H1 (cell line): ENCODE measurements around the gene OLFML2B. TPM values are rescaled to one million over a fixed set of nuclear protein-coding genes. Genes with fewer than 3 reads are reported as not detected.

Experiments
- CTCF ChIA-PET: fragments of 300-600 bp; sonication (Branson Sonifier 250); formaldehyde crosslinking; loops from one replicate; lab custom pipeline; 2021; ENCODE audit not compliant: partially characterized antibody; lab: Charles Lee
- POLR2A ChIA-PET: fragments of 300-600 bp; sonication (Branson Sonifier 250); formaldehyde crosslinking; loops from one replicate; lab custom pipeline; 2021; ENCODE audit warnings: inconsistent platforms; ENCODE audit not compliant: partially characterized antibody; lab: Charles Lee
- DNase-seq, 2 experiments: peaks; one replicate each; pipeline versions ENCODE4 v3.0.0 to v3.0.0-alpha.2; 2010 to 2022; ENCODE audit warnings: low spot score in 2 of 2, low read depth in 1 of 2, mixed read lengths in 1 of 2
- FAIRE-seq: peaks from 2 replicates; lab custom pipeline; 2011; peaks lifted over from hg19 to GRCh38; lab: Jason Lieb, UNC
- H2AFZ ChIP-seq: 2 replicates; pipeline ENCODE4 v1.8.1; 2012; ENCODE audit warnings: low read length, inconsistent platforms
- H2AK5ac ChIP-seq: 2 replicates; pipeline ENCODE4 v1.6.1; 2013; ENCODE audit warnings: low read depth, low read length
- H2BK120ac ChIP-seq: replicated peaks from 2 replicates; pipeline ENCODE3; 2013; ENCODE audit warnings: low read depth, low read length, inconsistent platforms
- H2BK12ac ChIP-seq: 2 replicates; pipeline ENCODE4 v1.6.1; 2013; ENCODE audit warnings: low read depth, low read length
- H2BK15ac ChIP-seq: 2 replicates; pipeline ENCODE4 v1.6.1; 2013; ENCODE audit warnings: low read length
- H2BK20ac ChIP-seq: 2 replicates; pipeline ENCODE4 v1.6.1; 2013; ENCODE audit warnings: low read length
- H2BK5ac ChIP-seq: 2 replicates; pipeline ENCODE4 v1.6.1; 2013; ENCODE audit warnings: low read depth, low read length
- H3K14ac ChIP-seq: 2 replicates; pipeline ENCODE4 v1.6.1; 2013; ENCODE audit warnings: inconsistent platforms; ENCODE audit not compliant: insufficient read length
- H3K18ac ChIP-seq: 2 replicates; pipeline ENCODE4 v1.6.1; 2013; ENCODE audit warnings: low read length; ENCODE audit errors: extremely low read depth
- H3K23ac ChIP-seq: 2 replicates; pipeline ENCODE4 v1.6.1; 2013; ENCODE audit warnings: inconsistent platforms; ENCODE audit not compliant: insufficient read length
- H3K23me2 ChIP-seq: 2 replicates; pipeline ENCODE4 v1.6.1; 2013; ENCODE audit warnings: low read depth, low read length
- H3K27ac ChIP-seq: 2 replicates; pipeline ENCODE4 v1.6.1; 2011; ENCODE audit warnings: low read depth, low read length, inconsistent platforms
- H3K27me3 ChIP-seq, 4 experiments: replicated peaks in 1 of 4; 1 replicate in 1 of 4; 2 replicates in 3 of 4; pipeline versions ENCODE4 v1.6.1 to v1.8.1; 2011 to 2013; ENCODE audit warnings: low read length in 3 of 4, mild to moderate bottlenecking in 3 of 4, inconsistent platforms in 2 of 4, mixed read lengths in 2 of 4, moderate library complexity in 1 of 4; ENCODE audit not compliant: control insufficient read depth in 3 of 4, insufficient read depth in 3 of 4; ENCODE audit errors: extremely low read depth in 1 of 4
- H3K36me3 ChIP-seq, 4 experiments: 2 replicates each; pipeline versions ENCODE4 v1.6.1 to v1.8.1; 2011 to 2013; ENCODE audit warnings: mild to moderate bottlenecking in 4 of 4, low read length in 3 of 4, moderate library complexity in 2 of 4, control low read depth in 1 of 4, inconsistent platforms in 1 of 4; ENCODE audit not compliant: insufficient read depth in 4 of 4, control insufficient read depth in 2 of 4
- H3K4ac ChIP-seq: replicated peaks from 2 replicates; pipeline ENCODE3; 2013; ENCODE audit warnings: low read length, low read depth, mixed read lengths, inconsistent platforms; ENCODE audit not compliant: insufficient read length
- H3K4me1 ChIP-seq, 4 experiments: replicated peaks in 1 of 4; 1 replicate in 1 of 4; 2 replicates in 3 of 4; pipeline versions ENCODE4 v1.6.1 to v1.8.1; 2011 to 2013; ENCODE audit warnings: low read length in 3 of 4, inconsistent platforms in 2 of 4, mixed read lengths in 1 of 4; ENCODE audit not compliant: insufficient read depth in 4 of 4, control insufficient read depth in 3 of 4
- H3K4me2 ChIP-seq, 2 experiments: 2 replicates each; pipeline versions ENCODE4 v1.6.1 to v1.8.1; 2011 to 2013; ENCODE audit warnings: low read depth in 2 of 2, low read length in 2 of 2, control low read depth in 1 of 2, inconsistent platforms in 1 of 2, mild to moderate bottlenecking in 1 of 2; ENCODE audit not compliant: insufficient read depth in 1 of 2
- H3K4me3 ChIP-seq, 4 experiments: fragments of 200-600, 300-600 bp in 1 of 4; sonication (generic), shearing (Covaris generic), sonication (Bioruptor Twin) in 1 of 4; 2 replicates each; pipeline versions ENCODE4 v1.5.1 to v1.8.1; 2011 to 2016; ENCODE audit warnings: low read length in 4 of 4, low read depth in 3 of 4, control low read depth in 2 of 4, inconsistent platforms in 2 of 4, mild to moderate bottlenecking in 2 of 4, mixed read lengths in 1 of 4, moderate library complexity in 1 of 4; ENCODE audit not compliant: insufficient read depth in 2 of 4; ENCODE audit errors: extremely low read depth in 1 of 4
- H3K56ac ChIP-seq: replicated peaks from 2 replicates; pipeline ENCODE3; 2013; ENCODE audit warnings: low read depth, mild to moderate bottlenecking, mixed read lengths, low read length, inconsistent platforms; ENCODE audit not compliant: insufficient read length
- H3K79me1 ChIP-seq: 2 replicates; pipeline ENCODE4 v1.6.1; 2013; ENCODE audit warnings: low read depth, low read length, control low read depth
- H3K79me2 ChIP-seq, 2 experiments: 2 replicates each; pipeline versions ENCODE4 v1.6.1 to v1.8.1; 2012 to 2013; ENCODE audit warnings: low read length in 2 of 2, mild to moderate bottlenecking in 2 of 2, inconsistent platforms in 1 of 2; ENCODE audit not compliant: insufficient read depth in 2 of 2, control insufficient read depth in 1 of 2
- H3K9ac ChIP-seq, 4 experiments: replicated peaks in 1 of 4; 1 replicate in 1 of 4; 2 replicates in 3 of 4; pipeline versions ENCODE4 v1.6.1 to v1.8.1; 2011 to 2013; ENCODE audit warnings: low read depth in 3 of 4, low read length in 3 of 4, control low read depth in 2 of 4, mild to moderate bottlenecking in 2 of 4, moderate library complexity in 2 of 4, inconsistent platforms in 1 of 4; ENCODE audit errors: extremely low read depth in 1 of 4
- H3K9me3 ChIP-seq, 2 experiments: 2 replicates each; pipeline versions ENCODE4 v1.6.1 to v1.8.1; 2012 to 2013; ENCODE audit warnings: mild to moderate bottlenecking in 2 of 2, moderate library complexity in 2 of 2, control low read depth in 1 of 2, inconsistent platforms in 1 of 2, low read depth in 1 of 2, low read length in 1 of 2, mixed read lengths in 1 of 2; ENCODE audit not compliant: insufficient read depth in 2 of 2
- H4K20me1 ChIP-seq, 2 experiments: replicated peaks in 1 of 2; 2 replicates each; pipeline versions ENCODE3 to v1.8.1; 2011 to 2013; ENCODE audit warnings: inconsistent platforms in 2 of 2, low read length in 2 of 2, mild to moderate bottlenecking in 1 of 2; ENCODE audit not compliant: insufficient read depth in 2 of 2, control insufficient read depth in 1 of 2
- H4K5ac ChIP-seq: 2 replicates; pipeline ENCODE4 v1.6.1; 2013; ENCODE audit warnings: low read length, low read depth, mixed read lengths, inconsistent platforms; ENCODE audit not compliant: insufficient read length
- H4K8ac ChIP-seq: 2 replicates; pipeline ENCODE4 v1.8.0; 2013; ENCODE audit warnings: mild to moderate bottlenecking, moderate library complexity, low read length, inconsistent platforms; ENCODE audit not compliant: insufficient read depth; ENCODE audit errors: extremely low read depth
- H4K91ac ChIP-seq: replicated peaks from 2 replicates; pipeline ENCODE3; 2013; ENCODE audit warnings: low read length, mixed read lengths, inconsistent platforms; ENCODE audit not compliant: insufficient read length
- ASH2L ChIP-seq: fragments of 200-600, 300-600 bp; sonication (generic); IDR thresholded peaks from one replicate; pipeline ENCODE4 v1.7.1; 2017; ENCODE audit warnings: low read length
- CREB1 ChIP-seq: IDR thresholded peaks from 2 replicates; pipeline ENCODE4 v1.6.1; 2012; ENCODE audit warnings: inconsistent platforms
- KDM1A ChIP-seq: fragments of 200-600, 300-600 bp; sonication (generic); IDR thresholded peaks from 2 replicates; pipeline ENCODE4 v1.7.1; 2016; ENCODE audit warnings: mild to moderate bottlenecking, low read length, borderline replicate concordance
- KDM5A ChIP-seq: fragments of 200-600 bp; IDR thresholded peaks from 2 replicates; pipeline ENCODE4 v1.7.1; 2012; ENCODE audit warnings: mild to moderate bottlenecking, low read length, inconsistent platforms, mixed read lengths
- SIX5 ChIP-seq: IDR thresholded peaks from 2 replicates; pipeline ENCODE4 v1.6.1; 2011; ENCODE audit warnings: mild to moderate bottlenecking, low read depth, low read length
- ZNF274 ChIP-seq: IDR thresholded peaks from 2 replicates; pipeline ENCODE4 v1.7.0; 2012; ENCODE audit warnings: low read length, borderline replicate concordance; ENCODE audit errors: extremely low read depth
- WGBS, 2 experiments: shearing (Covaris generic) in 1 of 2; methylation state at CpG; one replicate each; pipeline versions ENCODE4 v1.1.6 to v1.1.7; 2013 to 2015; ENCODE audit warnings: low lambda C conversion rate in 2 of 2, mixed read lengths in 2 of 2, inconsistent platforms in 1 of 2, low coverage in 1 of 2, missing lambda C conversion rate in 1 of 2; ENCODE audit not compliant: insufficient replicate concordance in 2 of 2, insufficient coverage in 1 of 2, insufficient read length in 1 of 2; ENCODE audit errors: extremely low coverage in 1 of 2, missing lambda C conversion rate in 1 of 2; 5-methylcytosine and 5-hydroxymethylcytosine counted together
- polyA plus RNA-seq, 7 experiments: library from polyadenylated mRNA; depleted of rRNA in 3 of 7; stranded (reverse) in 5 of 7; unstranded in 2 of 7; fragments of >200 nt in 5 of 7; fragments of 200-250 nt in 2 of 7; gene quantifications; 1 replicate in 5 of 7; 2 replicates in 1 of 7; 4 replicates in 1 of 7; pipeline versions ENCODE4 v1.2.1 to v1.2.3, GENCODE V29; 2011 to 2013; ENCODE audit warnings: missing spikeins in 2 of 7, mixed read lengths in 2 of 7
- total RNA-seq: library from RNA; stranded (reverse); fragmentation: NEBNext Ultra II Directional; extraction: Animal tissue kit (Norgen Biotek cat#: 25700); gene quantifications from 2 replicates; pipeline ENCODE4 v1.2.1, GENCODE V29; 2021

OLFML2B gene
- total and polyA plus RNA-seq, 2 of the 8 experiments (the other 6 are each of a cell fraction or from before 2014, with no cell fraction given), result 6.5 to 10.4 TPM

DNA sequence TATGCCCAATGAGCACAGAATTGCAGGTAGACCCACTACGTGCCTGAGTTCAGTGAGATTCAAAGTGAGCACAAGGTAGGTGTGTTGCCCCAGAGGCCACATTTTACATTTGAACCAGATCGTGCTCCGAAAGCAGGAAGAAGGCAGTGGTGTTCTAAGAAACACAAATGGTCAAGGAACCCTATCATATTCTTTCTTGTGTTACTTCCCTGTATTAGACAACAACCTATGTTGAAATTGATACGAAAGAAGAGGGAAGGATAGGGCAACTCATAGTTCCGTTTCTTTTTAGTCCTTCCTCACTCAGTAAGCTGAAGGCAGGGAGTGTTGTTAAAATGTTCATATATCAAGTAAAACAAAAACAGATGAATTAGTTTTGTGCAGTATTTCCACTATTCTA lies 33.9 kb downstream of the OLFML2B start:
- no peak overlapping the region for H3K4ac ChIP-seq
- no peaks in the 10 kb centered on the region for H4K20me1 ChIP-seq
- H3K79me2 ChIP-seq, result no peaks in the 10 kb centered on the region
- no peak overlapping the region for H3K27ac ChIP-seq
- H3K27me3 ChIP-seq, result no peaks in the 10 kb centered on the region
- no peak overlapping the region for H3K18ac ChIP-seq
- H3K36me3 ChIP-seq, result no peaks in the 10 kb centered on the region
- no peak overlapping the region for H2BK12ac ChIP-seq
- H3K23ac ChIP-seq, result no peak overlapping the region
- H3K23me2 ChIP-seq, result no peaks in the 10 kb centered on the region; the same call in 1 of the 2 replicates
- no peak overlapping the region for H2BK15ac ChIP-seq
- ChIA-PET POLR2A (no interaction called here), CTCF (no interaction called here)
- no peak overlapping the region for H4K8ac ChIP-seq
- no peak overlapping the region for H3K4me3 ChIP-seq
- H4K91ac ChIP-seq, result no peak overlapping the region
- no peak overlapping the region for H2BK120ac ChIP-seq
- no peak overlapping the region for H3K9ac ChIP-seq
- H3K4me1 ChIP-seq, result no peaks in the 10 kb centered on the region
- no peak overlapping the region for H2AFZ ChIP-seq
- no peak overlapping the region for H3K56ac ChIP-seq
- H3K14ac ChIP-seq, result no peak overlapping the region
- peaks cover 2 to 9% of the 10 kb centered on the region in 2 experiments; a peak in 2 of 4 replicates for H3K9me3 ChIP-seq
- FAIRE-seq (no peak), DNase-seq (no peak)
- H4K5ac ChIP-seq, result no peak overlapping the region
- H2BK5ac ChIP-seq, result no peak overlapping the region
- 91% methylated on average over 5 of the region's 5 CpGs; no CpG with 5 or more reads in 1 of the 2 experiments for WGBS, 2 experiments
- H2BK20ac ChIP-seq, result no peak overlapping the region
- H3K4me2 ChIP-seq, result no peak overlapping the region
- no peaks in the 10 kb centered on the region for H3K79me1 ChIP-seq
- H2AK5ac ChIP-seq, result no peak overlapping the region
- no peak for TF ChIP-seq ZNF274
- TF ChIP-seq CREB1, result no peak
- no peak for TF ChIP-seq KDM1A
- TF ChIP-seq KDM5A, result no peak
- TF ChIP-seq SIX5, result no peak
- TF ChIP-seq ASH2L, result no peak
